Measurements from ENCODE around the gene NFKBIL1. TPM values are rescaled to one million over a fixed set of nuclear protein-coding genes. Genes with fewer than 3 reads are reported as not detected.

The NFKBIL1 gene
- total and polyA plus RNA-seq, 9 of the 15 experiments (the other 6 are each of a cell fraction or from before 2014, with no cell fraction given): 0.49 to 33.1 (median 7.6) TPM

GRCh38 chr6:31513456-31514165 is 33.8 kb upstream of the NFKBIL1 start (continued):
- TF ChIP-seq, protein P1, sequence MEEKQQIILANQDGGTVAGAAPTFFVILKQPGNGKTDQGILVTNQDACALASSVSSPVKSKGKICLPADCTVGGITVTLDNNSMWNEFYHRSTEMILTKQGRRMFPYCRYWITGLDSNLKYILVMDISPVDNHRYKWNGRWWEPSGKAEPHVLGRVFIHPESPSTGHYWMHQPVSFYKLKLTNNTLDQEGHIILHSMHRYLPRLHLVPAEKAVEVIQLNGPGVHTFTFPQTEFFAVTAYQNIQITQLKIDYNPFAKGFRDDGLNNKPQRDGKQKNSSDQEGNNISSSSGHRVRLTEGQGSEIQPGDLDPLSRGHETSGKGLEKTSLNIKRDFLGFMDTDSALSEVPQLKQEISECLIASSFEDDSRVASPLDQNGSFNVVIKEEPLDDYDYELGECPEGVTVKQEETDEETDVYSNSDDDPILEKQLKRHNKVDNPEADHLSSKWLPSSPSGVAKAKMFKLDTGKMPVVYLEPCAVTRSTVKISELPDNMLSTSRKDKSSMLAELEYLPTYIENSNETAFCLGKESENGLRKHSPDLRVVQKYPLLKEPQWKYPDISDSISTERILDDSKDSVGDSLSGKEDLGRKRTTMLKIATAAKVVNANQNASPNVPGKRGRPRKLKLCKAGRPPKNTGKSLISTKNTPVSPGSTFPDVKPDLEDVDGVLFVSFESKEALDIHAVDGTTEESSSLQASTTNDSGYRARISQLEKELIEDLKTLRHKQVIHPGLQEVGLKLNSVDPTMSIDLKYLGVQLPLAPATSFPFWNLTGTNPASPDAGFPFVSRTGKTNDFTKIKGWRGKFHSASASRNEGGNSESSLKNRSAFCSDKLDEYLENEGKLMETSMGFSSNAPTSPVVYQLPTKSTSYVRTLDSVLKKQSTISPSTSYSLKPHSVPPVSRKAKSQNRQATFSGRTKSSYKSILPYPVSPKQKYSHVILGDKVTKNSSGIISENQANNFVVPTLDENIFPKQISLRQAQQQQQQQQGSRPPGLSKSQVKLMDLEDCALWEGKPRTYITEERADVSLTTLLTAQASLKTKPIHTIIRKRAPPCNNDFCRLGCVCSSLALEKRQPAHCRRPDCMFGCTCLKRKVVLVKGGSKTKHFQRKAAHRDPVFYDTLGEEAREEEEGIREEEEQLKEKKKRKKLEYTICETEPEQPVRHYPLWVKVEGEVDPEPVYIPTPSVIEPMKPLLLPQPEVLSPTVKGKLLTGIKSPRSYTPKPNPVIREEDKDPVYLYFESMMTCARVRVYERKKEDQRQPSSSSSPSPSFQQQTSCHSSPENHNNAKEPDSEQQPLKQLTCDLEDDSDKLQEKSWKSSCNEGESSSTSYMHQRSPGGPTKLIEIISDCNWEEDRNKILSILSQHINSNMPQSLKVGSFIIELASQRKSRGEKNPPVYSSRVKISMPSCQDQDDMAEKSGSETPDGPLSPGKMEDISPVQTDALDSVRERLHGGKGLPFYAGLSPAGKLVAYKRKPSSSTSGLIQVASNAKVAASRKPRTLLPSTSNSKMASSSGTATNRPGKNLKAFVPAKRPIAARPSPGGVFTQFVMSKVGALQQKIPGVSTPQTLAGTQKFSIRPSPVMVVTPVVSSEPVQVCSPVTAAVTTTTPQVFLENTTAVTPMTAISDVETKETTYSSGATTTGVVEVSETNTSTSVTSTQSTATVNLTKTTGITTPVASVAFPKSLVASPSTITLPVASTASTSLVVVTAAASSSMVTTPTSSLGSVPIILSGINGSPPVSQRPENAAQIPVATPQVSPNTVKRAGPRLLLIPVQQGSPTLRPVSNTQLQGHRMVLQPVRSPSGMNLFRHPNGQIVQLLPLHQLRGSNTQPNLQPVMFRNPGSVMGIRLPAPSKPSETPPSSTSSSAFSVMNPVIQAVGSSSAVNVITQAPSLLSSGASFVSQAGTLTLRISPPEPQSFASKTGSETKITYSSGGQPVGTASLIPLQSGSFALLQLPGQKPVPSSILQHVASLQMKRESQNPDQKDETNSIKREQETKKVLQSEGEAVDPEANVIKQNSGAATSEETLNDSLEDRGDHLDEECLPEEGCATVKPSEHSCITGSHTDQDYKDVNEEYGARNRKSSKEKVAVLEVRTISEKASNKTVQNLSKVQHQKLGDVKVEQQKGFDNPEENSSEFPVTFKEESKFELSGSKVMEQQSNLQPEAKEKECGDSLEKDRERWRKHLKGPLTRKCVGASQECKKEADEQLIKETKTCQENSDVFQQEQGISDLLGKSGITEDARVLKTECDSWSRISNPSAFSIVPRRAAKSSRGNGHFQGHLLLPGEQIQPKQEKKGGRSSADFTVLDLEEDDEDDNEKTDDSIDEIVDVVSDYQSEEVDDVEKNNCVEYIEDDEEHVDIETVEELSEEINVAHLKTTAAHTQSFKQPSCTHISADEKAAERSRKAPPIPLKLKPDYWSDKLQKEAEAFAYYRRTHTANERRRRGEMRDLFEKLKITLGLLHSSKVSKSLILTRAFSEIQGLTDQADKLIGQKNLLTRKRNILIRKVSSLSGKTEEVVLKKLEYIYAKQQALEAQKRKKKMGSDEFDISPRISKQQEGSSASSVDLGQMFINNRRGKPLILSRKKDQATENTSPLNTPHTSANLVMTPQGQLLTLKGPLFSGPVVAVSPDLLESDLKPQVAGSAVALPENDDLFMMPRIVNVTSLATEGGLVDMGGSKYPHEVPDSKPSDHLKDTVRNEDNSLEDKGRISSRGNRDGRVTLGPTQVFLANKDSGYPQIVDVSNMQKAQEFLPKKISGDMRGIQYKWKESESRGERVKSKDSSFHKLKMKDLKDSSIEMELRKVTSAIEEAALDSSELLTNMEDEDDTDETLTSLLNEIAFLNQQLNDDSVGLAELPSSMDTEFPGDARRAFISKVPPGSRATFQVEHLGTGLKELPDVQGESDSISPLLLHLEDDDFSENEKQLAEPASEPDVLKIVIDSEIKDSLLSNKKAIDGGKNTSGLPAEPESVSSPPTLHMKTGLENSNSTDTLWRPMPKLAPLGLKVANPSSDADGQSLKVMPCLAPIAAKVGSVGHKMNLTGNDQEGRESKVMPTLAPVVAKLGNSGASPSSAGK (IDR thresholded peaks at IDR 0.05): no peak
